ENCODE results near the gene MIDN.

DNA sequence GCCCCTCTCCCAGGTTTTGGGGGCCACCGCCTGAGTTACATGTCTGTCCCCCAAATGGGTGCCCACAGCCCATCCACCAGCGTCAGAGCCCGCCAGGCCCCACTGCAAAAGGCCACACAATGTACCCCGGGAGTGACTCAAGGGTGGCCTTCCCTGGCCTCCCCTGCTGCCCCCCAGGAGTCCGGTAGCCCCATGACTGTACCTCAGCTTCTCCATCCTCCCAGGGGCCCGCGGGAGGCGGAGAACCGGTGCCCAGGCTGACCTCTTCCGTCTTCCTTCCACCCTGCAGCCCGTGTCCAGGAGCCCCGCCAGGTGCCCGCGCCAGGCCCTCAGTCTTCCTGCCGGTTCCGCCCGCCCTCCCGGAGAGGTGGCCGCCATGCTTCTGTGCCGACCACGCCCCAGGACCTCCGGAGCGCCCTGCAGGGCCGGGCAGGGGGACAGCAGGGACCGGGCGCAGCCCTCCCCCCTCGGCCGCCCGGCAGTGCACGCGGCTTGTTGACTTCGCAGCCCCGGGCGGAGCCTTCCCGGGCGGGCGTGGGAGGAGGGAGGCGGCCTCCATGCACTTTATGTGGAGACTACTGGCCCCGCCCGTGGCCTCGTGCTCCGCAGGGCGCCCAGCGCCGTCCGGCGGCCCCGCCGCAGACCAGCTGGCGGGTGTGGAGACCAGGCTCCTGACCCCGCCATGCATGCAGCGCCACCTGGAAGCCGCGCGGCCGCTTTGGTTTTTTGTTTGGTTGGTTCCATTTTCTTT, 20.9 kb upstream of the MIDN start:
- TF ChIP-seq, protein P1, sequence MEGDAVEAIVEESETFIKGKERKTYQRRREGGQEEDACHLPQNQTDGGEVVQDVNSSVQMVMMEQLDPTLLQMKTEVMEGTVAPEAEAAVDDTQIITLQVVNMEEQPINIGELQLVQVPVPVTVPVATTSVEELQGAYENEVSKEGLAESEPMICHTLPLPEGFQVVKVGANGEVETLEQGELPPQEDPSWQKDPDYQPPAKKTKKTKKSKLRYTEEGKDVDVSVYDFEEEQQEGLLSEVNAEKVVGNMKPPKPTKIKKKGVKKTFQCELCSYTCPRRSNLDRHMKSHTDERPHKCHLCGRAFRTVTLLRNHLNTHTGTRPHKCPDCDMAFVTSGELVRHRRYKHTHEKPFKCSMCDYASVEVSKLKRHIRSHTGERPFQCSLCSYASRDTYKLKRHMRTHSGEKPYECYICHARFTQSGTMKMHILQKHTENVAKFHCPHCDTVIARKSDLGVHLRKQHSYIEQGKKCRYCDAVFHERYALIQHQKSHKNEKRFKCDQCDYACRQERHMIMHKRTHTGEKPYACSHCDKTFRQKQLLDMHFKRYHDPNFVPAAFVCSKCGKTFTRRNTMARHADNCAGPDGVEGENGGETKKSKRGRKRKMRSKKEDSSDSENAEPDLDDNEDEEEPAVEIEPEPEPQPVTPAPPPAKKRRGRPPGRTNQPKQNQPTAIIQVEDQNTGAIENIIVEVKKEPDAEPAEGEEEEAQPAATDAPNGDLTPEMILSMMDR (IDR thresholded peaks at IDR 0.05) = no peak
- no peak for TF ChIP-seq MAFK (IDR thresholded peaks at IDR 0.05; ENCODE audit: partially characterized antibody)
- no peak for TF ChIP-seq POLR2A (IDR thresholded peaks at IDR 0.05; ENCODE audit: low read length)
- no peak for TF ChIP-seq NFE2L2 (conservative IDR thresholded peaks at IDR 0.05; ENCODE audit: low read length)
- TF ChIP-seq TP53 (CRISPR knock-in tag; IDR thresholded peaks at IDR 0.05) = no peak
- no peak for TF ChIP-seq BHLHE40 (IDR thresholded peaks at IDR 0.05; ENCODE audit: low read depth, low read length)
- TF ChIP-seq, protein P2, sequence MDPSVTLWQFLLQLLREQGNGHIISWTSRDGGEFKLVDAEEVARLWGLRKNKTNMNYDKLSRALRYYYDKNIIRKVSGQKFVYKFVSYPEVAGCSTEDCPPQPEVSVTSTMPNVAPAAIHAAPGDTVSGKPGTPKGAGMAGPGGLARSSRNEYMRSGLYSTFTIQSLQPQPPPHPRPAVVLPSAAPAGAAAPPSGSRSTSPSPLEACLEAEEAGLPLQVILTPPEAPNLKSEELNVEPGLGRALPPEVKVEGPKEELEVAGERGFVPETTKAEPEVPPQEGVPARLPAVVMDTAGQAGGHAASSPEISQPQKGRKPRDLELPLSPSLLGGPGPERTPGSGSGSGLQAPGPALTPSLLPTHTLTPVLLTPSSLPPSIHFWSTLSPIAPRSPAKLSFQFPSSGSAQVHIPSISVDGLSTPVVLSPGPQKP (IDR thresholded peaks at IDR 0.05; ENCODE audit: low read depth, low read length) = no peak
- no peak for TF ChIP-seq HDAC2 (IDR thresholded peaks at IDR 0.05)

All from A549 (cell line).